ENCODE results near the gene PLEKHH3. TPM values are rescaled to one million over a fixed set of nuclear protein-coding genes. Genes with fewer than 3 reads are reported as not detected.
A peak's percentile ranks its signal among the peaks of the same experiment; 100 is the strongest.

PLEKHH3 gene
- total and polyA plus RNA-seq, 10 donors: 9.4 to 19.5 (median 13.8) TPM

GRCh38 chr17:42691021-42691545, 14.3 kb upstream of the PLEKHH3 start:
- intact Hi-C loops (cut with DNase I; ENCODE audit: low total_unique reads): no loop called here
- Histone ChIP-seq H3K4me1 (no peaks in the 10 kb centered on the region), H3K9me3 (no peaks in the 10 kb centered on the region), H3K36me3 (peaks cover 0 to 68% (median 12%) of the 10 kb centered on the region in 6 donors), H3K4me3 (no peak overlapping the region), H3K27me3 (replicated peaks in 1 of 7) (peaks cover 0 to 11% (median 0%) of the 10 kb centered on the region in 7 donors), H3K27ac (no peak overlapping the region)
- no peak for TF ChIP-seq POLR2A (IDR thresholded peaks at IDR 0.05)
- TF ChIP-seq POLR2AphosphoS5 (IDR thresholded peaks at IDR 0.05): peak in 1 of 3 donors; percentile 30
- 90 to 97% (median 92%) methylated on average over 12 of the region's 12 CpGs for WGBS, 5 donors
- DNase-seq: no peak

GRCh38 chr17:42690596-42690995, 13.8 kb upstream of the PLEKHH3 start:
- Histone ChIP-seq H3K9me3 (no peaks in the 10 kb centered on the region), H3K4me3 (no peak overlapping the region), H3K36me3 (peaks cover 0 to 64% (median 9%) of the 10 kb centered on the region in 6 donors), H3K27me3 (replicated peaks in 1 of 7) (peaks cover 0 to 15% (median 0%) of the 10 kb centered on the region in 7 donors), H3K27ac (no peak overlapping the region), H3K4me1 (no peaks in the 10 kb centered on the region)
- DNase-seq: no peak
- intact Hi-C loops (cut with DNase I; ENCODE audit: low total_unique reads): no loop called here
- WGBS, 5 donors: 83 to 91% (median 86%) methylated on average over 8 to 10 of the region's 10 CpGs
- TF ChIP-seq POLR2A (IDR thresholded peaks at IDR 0.05) (no peak), CTCF (IDR thresholded peaks at IDR 0.05 in 8 of 11, conservative IDR thresholded peaks at IDR 0.05 in 3 of 11) (no peak), POLR2AphosphoS5 (IDR thresholded peaks at IDR 0.05) (no peak)

- H3K27ac ChIP-seq: no peak overlapping the region
- intact Hi-C loops (cut with DNase I; ENCODE audit: low total_unique reads): no loop called here
- 84 to 90% (median 87%) methylated on average over 27 of the region's 27 CpGs for WGBS, 5 donors
- peaks cover 0 to 35% (median 2%) of the 10 kb centered on the region in 7 donors for H3K27me3 ChIP-seq (replicated peaks in 1 of 7)
- peaks cover 0 to 45% (median 0%) of the 10 kb centered on the region in 6 donors for H3K36me3 ChIP-seq
- H3K4me3 ChIP-seq: no peak overlapping the region
- H3K9me3 ChIP-seq: no peaks in the 10 kb centered on the region
- DNase-seq: no peak
- TF ChIP-seq CTCF (IDR thresholded peaks at IDR 0.05 in 8 of 11, conservative IDR thresholded peaks at IDR 0.05 in 3 of 11): no peak
- peak in 1 of 3 donors; percentile 8 for TF ChIP-seq POLR2AphosphoS5 (IDR thresholded peaks at IDR 0.05)
- H3K4me1 ChIP-seq: peaks cover 4 to 15% (median 12%) of the 10 kb centered on the region in 6 donors
Measured at GRCh38 chr17:42687707-42688320, 11.0 kb upstream of the PLEKHH3 start.

GRCh38 chr17:42686520-42687128, 9.8 kb upstream of the PLEKHH3 start:
- TF ChIP-seq POLR2AphosphoS5 (IDR thresholded peaks at IDR 0.05) (peak in 1 of 3 donors; percentile 13), POLR2A (IDR thresholded peaks at IDR 0.05) (no peak), CTCF (IDR thresholded peaks at IDR 0.05 in 8 of 11, conservative IDR thresholded peaks at IDR 0.05 in 3 of 11) (no peak)
- Histone ChIP-seq H3K36me3 (peaks cover 0 to 34% (median 0%) of the 10 kb centered on the region in 6 donors), H3K4me3 (no peak overlapping the region), H3K9me3 (no peaks in the 10 kb centered on the region), H3K4me1 (peaks cover 13 to 27% (median 24%) of the 10 kb centered on the region in 6 donors), H3K27ac (no peak overlapping the region), H3K27me3 (replicated peaks in 1 of 7) (peaks cover 0 to 47% (median 6%) of the 10 kb centered on the region in 7 donors)
- WGBS, 5 donors: 81 to 88% (median 83%) methylated on average over 32 of the region's 32 CpGs
- intact Hi-C loops (cut with DNase I; ENCODE audit: low total_unique reads): no loop called here
- DNase-seq: no peak

Measured in spleen (tissue), 11 donors.